Activated T-helper 2 cell treated with anti-CD3 and anti-CD28 coated beads, Interferon-gamma antibody, Interleukin-2, Interleukin-4, amounts not matched to agents 10 μg/mL and 5 μg/mL and 100 μg/mL, durations not matched to agents 14 hours and 24 hours and 36 hours (primary cell): ENCODE data around the gene AGAP2. TPM values are rescaled to one million over a fixed set of nuclear protein-coding genes. Genes with fewer than 3 reads are reported as not detected.

ENCODE experiments used
- DNase-seq: peaks from one replicate; pipeline ENCODE4 v3.0.0; 2021; ENCODE audit warnings: low spot score
- H3K27ac Mint-ChIP-seq: one replicate; pipeline ENCODE4 v1.8.0; 2021; ENCODE audit warnings: mixed read lengths
- H3K27me3 Mint-ChIP-seq: one replicate; pipeline ENCODE4 v1.8.0; 2021; ENCODE audit warnings: low read depth, mixed read lengths
- H3K36me3 Mint-ChIP-seq: one replicate; pipeline ENCODE4 v1.8.0; 2021; ENCODE audit warnings: low read depth, mixed read lengths
- H3K4me1 Mint-ChIP-seq: one replicate; pipeline ENCODE4 v1.8.0; 2021; ENCODE audit warnings: low read depth, mixed read lengths
- H3K4me3 Mint-ChIP-seq: one replicate; pipeline ENCODE4 v1.8.0; 2021; ENCODE audit warnings: low read depth, mild to moderate bottlenecking, moderate library complexity, mixed read lengths
- H3K9me3 Mint-ChIP-seq: one replicate; pipeline ENCODE4 v1.8.0; 2021; ENCODE audit warnings: mixed read lengths
- intact Hi-C: fragments of 100-400 bp; cut with micrococcal nuclease; formaldehyde crosslinking; loops from one replicate; pipeline ENCODE4 v1.15.1; 2023
- total RNA-seq: library from RNA; stranded (reverse); gene quantifications from 2 replicates; pipeline ENCODE4 v1.2.3, GENCODE V29; 2022

AGAP2 gene
- total RNA-seq, 1 donor from 2014 or later: 29.0 TPM

DNA sequence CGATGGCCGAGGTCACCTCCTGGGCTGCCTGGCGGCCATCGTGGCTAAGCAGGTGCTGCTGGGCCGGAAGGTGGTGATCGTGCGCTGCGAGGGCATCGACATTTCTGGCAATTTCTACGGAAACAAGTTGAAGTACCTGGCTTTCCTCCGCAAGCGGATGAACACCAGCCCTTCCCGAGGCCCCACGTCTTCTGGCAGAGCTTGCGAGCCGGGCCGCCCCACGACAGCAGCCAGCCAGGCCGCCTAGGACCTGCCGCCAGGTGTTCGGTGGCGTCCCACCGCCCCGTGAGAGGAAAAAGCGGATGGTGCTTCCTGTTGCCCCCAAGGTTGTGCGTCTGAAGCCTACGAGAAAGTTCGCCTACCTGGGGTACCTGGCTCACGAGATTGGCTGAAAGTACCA is 63.9 kb downstream of the AGAP2 start:
- no peaks in the 10 kb centered on the region for H3K4me1 Mint-ChIP-seq
- DNase-seq: no peak
- no peak overlapping the region for H3K4me3 Mint-ChIP-seq
- no peaks in the 10 kb centered on the region for H3K36me3 Mint-ChIP-seq
- H3K9me3 Mint-ChIP-seq: no peaks in the 10 kb centered on the region
- intact Hi-C loops: no loop called here
- H3K27me3 Mint-ChIP-seq: peaks cover 11% of the 10 kb centered on the region
- H3K27ac Mint-ChIP-seq: no peak overlapping the region

Other genes starting within 250 kb of the AGAP2 start
- gene DDIT3, start 218.2 kb downstream of the AGAP2 start, total RNA-seq: 10.9 and 11.4 TPM in 2 replicates
- gene MBD6, start 215.9 kb downstream of the AGAP2 start, total RNA-seq: 62.4 and 67.9 TPM in 2 replicates
- gene DCTN2, start 191.6 kb downstream of the AGAP2 start, total RNA-seq: 96.7 and 101 TPM in 2 replicates
- 3.0 and 3.4 TPM in 2 replicates for gene KIF5A, start 188.7 kb downstream of the AGAP2 start, total RNA-seq
- 23.2 and 24.6 TPM in 2 replicates for gene PIP4K2C, start 147.6 kb downstream of the AGAP2 start, total RNA-seq
- 17.7 and 21.7 TPM in 2 replicates for gene DTX3, start 133.9 kb downstream of the AGAP2 start, total RNA-seq
- gene ARHGEF25, start 127.3 kb downstream of the AGAP2 start, total RNA-seq: 1.9 and 2.3 TPM in 2 replicates
- 10.8 and 11.3 TPM in 2 replicates for gene B4GALNT1, start 105.5 kb downstream of the AGAP2 start, total RNA-seq
- gene OS9, start 44.6 kb downstream of the AGAP2 start, total RNA-seq: 97.4 and 99.1 TPM in 2 replicates
- gene TSPAN31, start 6.3 kb upstream of the AGAP2 start, total RNA-seq: 23.9 and 27.0 TPM in 2 replicates
- gene CDK4, start 13.6 kb upstream of the AGAP2 start, total RNA-seq: 180 and 201 TPM in 2 replicates
- gene MARCHF9, start 16.4 kb upstream of the AGAP2 start, total RNA-seq: 24.7 and 26.2 TPM in 2 replicates
- 11.3 and 13.0 TPM in 2 replicates for gene CYP27B1, start 28.3 kb upstream of the AGAP2 start, total RNA-seq
- gene METTL1, start 33.4 kb upstream of the AGAP2 start, total RNA-seq: 61.2 and 64.5 TPM in 2 replicates
- gene EEF1AKMT3, start 33.9 kb upstream of the AGAP2 start, total RNA-seq: 5.1 and 5.8 TPM in 2 replicates
- 44.9 and 52.7 TPM in 2 replicates for gene TSFM, start 44.0 kb upstream of the AGAP2 start, total RNA-seq
- gene AVIL, start 80.0 kb upstream of the AGAP2 start, total RNA-seq: 0.37 and 0.50 TPM in 2 replicates
- gene CTDSP2, start 108.0 kb upstream of the AGAP2 start, total RNA-seq: 62.5 and 65.2 TPM in 2 replicates
- gene ATP23, start 202.8 kb upstream of the AGAP2 start, total RNA-seq: 10.8 and 12.7 TPM in 2 replicates